IMR-90 (cell line): Measurements from ENCODE around the gene CDK17. TPM values are rescaled to one million over a fixed set of nuclear protein-coding genes. Genes with fewer than 3 reads are reported as not detected.
A peak's percentile ranks its signal among the peaks of the same experiment; 100 is the strongest.
"Not testable (repeated sequence)": the region's sequence is repeated elsewhere in the genome, so short reads cannot be mapped to it uniquely, and the experiment has no call there.

Source experiments
- ATAC-seq: fragments of 200-7000 bp; cut with Tn5 transposase; 2 replicates; pipeline ENCODE4 v1.9.1; 2020; ENCODE audit warnings: low read depth, mild to moderate bottlenecking, moderate library complexity
- BruUV-seq: library from RNA; stranded (reverse); fragments of 400-500 nt; replicated peaks from 2 replicates; lab custom pipeline; 2021; lab: Mats Ljungman, UMichigan
- CTCF ChIA-PET: fragments of 300-600 bp; formaldehyde crosslinking; extraction: SDS; loops from one replicate; lab custom pipeline; 2021; ENCODE audit warnings: antibody characterized with exemption; lab: Yijun Ruan, JAX
- POLR2A ChIA-PET: fragments of 300-600 bp; sonication (Branson Sonifier 250); formaldehyde crosslinking; loops from one replicate; lab custom pipeline; 2022; ENCODE audit warnings: antibody characterized with exemption; ENCODE audit not compliant: unreplicated experiment; lab: Charles Lee
- DNase-seq: peaks from one replicate; pipeline ENCODE4 v3.0.0; 2013
- H2AFZ ChIP-seq: replicated peaks from 2 replicates; pipeline ENCODE3; 2013; ENCODE audit warnings: low read length, mild to moderate bottlenecking; ENCODE audit not compliant: poor library complexity
- H2AK5ac ChIP-seq: 2 replicates; pipeline ENCODE4 v1.6.1; 2013; ENCODE audit warnings: low read depth, low read length, inconsistent platforms
- H2AK9ac ChIP-seq: replicated peaks from 2 replicates; pipeline ENCODE3; 2013; ENCODE audit warnings: mild to moderate bottlenecking, low read depth, low read length, moderate library complexity; ENCODE audit not compliant: poor library complexity
- H2BK120ac ChIP-seq: 2 replicates; pipeline ENCODE4 v1.6.1; 2013; ENCODE audit warnings: low read depth, low read length, inconsistent platforms
- H2BK15ac ChIP-seq: 3 replicates; pipeline ENCODE4 v1.6.1; 2013; ENCODE audit warnings: low read depth, low read length, inconsistent platforms
- H2BK20ac ChIP-seq: 2 replicates; pipeline ENCODE4 v1.6.1; 2013; ENCODE audit warnings: low read depth, mild to moderate bottlenecking, inconsistent platforms, low read length, moderate library complexity
- H2BK5ac ChIP-seq: 2 replicates; pipeline ENCODE4 v1.6.1; 2013; ENCODE audit warnings: mild to moderate bottlenecking, low read depth, low read length, inconsistent platforms; ENCODE audit not compliant: poor library complexity, severe bottlenecking
- H3K14ac ChIP-seq: replicated peaks from 2 replicates; pipeline ENCODE4 v1.6.1; 2013; ENCODE audit warnings: low read depth, low read length, inconsistent platforms
- H3K18ac ChIP-seq: 2 replicates; pipeline ENCODE4 v1.6.1; 2013; ENCODE audit warnings: low read depth, low read length, control low read depth
- H3K23ac ChIP-seq: 2 replicates; pipeline ENCODE4 v1.6.1; 2013; ENCODE audit warnings: low read depth, low read length, inconsistent platforms
- H3K27ac ChIP-seq: 2 replicates; pipeline ENCODE4 v1.5.1; 2013; ENCODE audit warnings: mild to moderate bottlenecking, control low read depth, low read length; ENCODE audit not compliant: insufficient read depth
- H3K27me3 ChIP-seq: 2 replicates; pipeline ENCODE4 v1.6.1; 2013; ENCODE audit warnings: low read length; ENCODE audit not compliant: control insufficient read depth, insufficient read depth
- H3K36me3 ChIP-seq: 2 replicates; pipeline ENCODE4 v1.6.1; 2013; ENCODE audit warnings: low read length, mixed read lengths; ENCODE audit not compliant: control insufficient read depth, insufficient read depth
- H3K4ac ChIP-seq: 2 replicates; pipeline ENCODE4 v1.6.1; 2013; ENCODE audit warnings: low read depth, low read length, inconsistent platforms
- H3K4me1 ChIP-seq: 2 replicates; pipeline ENCODE4 v1.6.1; 2013; ENCODE audit warnings: low read length, mixed read lengths; ENCODE audit not compliant: control insufficient read depth, insufficient read depth
- H3K4me2 ChIP-seq: 2 replicates; pipeline ENCODE4 v1.6.1; 2013; ENCODE audit warnings: low read depth, mild to moderate bottlenecking, control low read depth, low read length, moderate library complexity
- H3K4me3 ChIP-seq: 2 replicates; pipeline ENCODE4 v1.5.1; 2013; ENCODE audit warnings: low read depth, mild to moderate bottlenecking, control low read depth, low read length, moderate library complexity; ENCODE audit not compliant: insufficient read depth
- H3K56ac ChIP-seq: 2 replicates; pipeline ENCODE4 v1.6.1; 2013; ENCODE audit warnings: low read length, inconsistent platforms; ENCODE audit not compliant: insufficient read depth; ENCODE audit errors: extremely low read depth
- H3K79me1 ChIP-seq, 2 experiments: 2 replicates each; pipeline ENCODE4 v1.6.1; 2013; ENCODE audit warnings: low read length in 2 of 2, inconsistent platforms in 1 of 2, low read depth in 1 of 2
- H3K9ac ChIP-seq: 2 replicates; pipeline ENCODE4 v1.6.1; 2013; ENCODE audit warnings: low read depth, low read length, control low read depth
- H3K9me1 ChIP-seq: 2 replicates; pipeline ENCODE4 v1.6.1; 2013; ENCODE audit warnings: low read length, inconsistent platforms; ENCODE audit not compliant: insufficient read depth
- H3K9me3 ChIP-seq: 2 replicates; pipeline ENCODE4 v1.6.1; 2013; ENCODE audit warnings: low read length; ENCODE audit not compliant: control insufficient read depth, insufficient read depth
- H4K20me1 ChIP-seq: 2 replicates; pipeline ENCODE4 v1.6.1; 2013; ENCODE audit warnings: low read length, inconsistent platforms; ENCODE audit not compliant: insufficient read depth
- H4K5ac ChIP-seq: 2 replicates; pipeline ENCODE4 v1.6.1; 2013; ENCODE audit warnings: mild to moderate bottlenecking, low read depth, low read length, control low read depth
- H4K8ac ChIP-seq, 2 experiments: 2 replicates each; pipeline ENCODE4 v1.6.1; 2013; ENCODE audit warnings: low read depth in 2 of 2, low read length in 2 of 2, control low read depth in 1 of 2, inconsistent platforms in 1 of 2
- H4K91ac ChIP-seq: 2 replicates; pipeline ENCODE4 v1.6.1; 2013; ENCODE audit warnings: low read depth, low read length, inconsistent platforms; ENCODE audit not compliant: insufficient read depth
- CEBPB ChIP-seq: IDR thresholded peaks from 2 replicates; pipeline ENCODE4 v1.6.1; 2012; ENCODE audit warnings: low read depth, low read length, improper control_type of control experiment
- WGBS, 2 experiments: methylation state at CpG; one replicate each; pipeline versions ENCODE4 v1.1.5 to v1.1.7; 2013; ENCODE audit warnings: missing lambda C conversion rate in 2 of 2; ENCODE audit not compliant: insufficient read length in 1 of 2; ENCODE audit errors: extremely low coverage in 2 of 2; 5-methylcytosine and 5-hydroxymethylcytosine counted together
- dilution Hi-C: fragments of 300-500 bp; cut with HindIII; formaldehyde crosslinking; loops from one replicate; pipeline ENCODE4 v1.14.3; 2018; ENCODE audit warnings: low sequenced_read_pairs; ENCODE audit not compliant: unreplicated experiment
- in situ Hi-C: fragments of 300-500 bp; cut with MboI; formaldehyde crosslinking; loops from 3 replicates; pipeline ENCODE4 v1.14.3; 2019; ENCODE audit warnings: low sequenced_read_pairs, inconsistent platforms, mixed read lengths
- intact Hi-C: fragments of 100-400 bp; cut with micrococcal nuclease; formaldehyde crosslinking; loops from 2 replicates; pipeline ENCODE4 v1.10.0; 2022
- polyA plus RNA-seq, 3 experiments: library from polyadenylated mRNA; depleted of rRNA; stranded (reverse); fragments of >200 nt; gene quantifications; 2 replicates each; pipeline ENCODE4 v1.2.3, GENCODE V29; 2012; ENCODE audit warnings: low replicate concordance in 1 of 3
- total RNA-seq: library from RNA; depleted of rRNA; stranded (reverse); fragments of >200 nt; gene quantifications from 2 replicates; pipeline ENCODE4 v1.2.3, GENCODE V29; 2012

Gene CDK17
- total and polyA plus RNA-seq, 2 of the 4 experiments (the other 2 are of a cell fraction) = 14.5 to 50.2 TPM

GRCh38 chr12:96402522-96402921 lies 2.3 kb upstream of the CDK17 start:
- H3K9ac ChIP-seq, H2AK5ac ChIP-seq, H3K23ac ChIP-seq, H3K56ac ChIP-seq, H3K27me3 ChIP-seq, H4K5ac ChIP-seq, H3K4me1 ChIP-seq, H3K27ac ChIP-seq, H4K8ac ChIP-seq, POLR2A ChIA-PET, H2BK120ac ChIP-seq, ATAC-seq, H3K4me3 ChIP-seq, H3K9me3 ChIP-seq, H2BK5ac ChIP-seq, intact Hi-C loops, H3K4ac ChIP-seq, H3K18ac ChIP-seq, H2AFZ ChIP-seq, H3K36me3 ChIP-seq, H2BK20ac ChIP-seq, DNase-seq, H4K91ac ChIP-seq, BruUV-seq, H3K14ac ChIP-seq, dilution Hi-C loops, H3K9me1 ChIP-seq, CTCF ChIA-PET, H3K4me2 ChIP-seq, H2AK9ac ChIP-seq, H2BK15ac ChIP-seq: not testable (repeated sequence)
- WGBS, 2 experiments = 100% methylated on average over 3 of the region's 8 CpGs; no CpG with 5 or more reads in 1 of the 2 experiments
- H3K79me1 ChIP-seq = peaks cover 0 to 12% of the 10 kb centered on the region in 2 experiments; a peak in 2 of 4 replicates
- peaks cover 13% of the 10 kb centered on the region; the same call in 1 of the 2 replicates for H4K20me1 ChIP-seq
- in situ Hi-C loops = loop anchor here (5.0 kb wide), 2 partner anchors 85 to 340 kb away; partner anchors contain the start of gene CFAP54
- 0 out of 2 replicates have a peak, but pooled peaks have one; percentile 36 for TF ChIP-seq CEBPB
